IPS-11a (cell line): ENCODE results near the gene UBE2E1.

Source experiments
- H3K4me3 ChIP-seq: one replicate; pipeline ENCODE4 v1.5.1; 2013; ENCODE audit warnings: low read depth, low read length, control low read depth

Gene UBE2E1

DNA sequence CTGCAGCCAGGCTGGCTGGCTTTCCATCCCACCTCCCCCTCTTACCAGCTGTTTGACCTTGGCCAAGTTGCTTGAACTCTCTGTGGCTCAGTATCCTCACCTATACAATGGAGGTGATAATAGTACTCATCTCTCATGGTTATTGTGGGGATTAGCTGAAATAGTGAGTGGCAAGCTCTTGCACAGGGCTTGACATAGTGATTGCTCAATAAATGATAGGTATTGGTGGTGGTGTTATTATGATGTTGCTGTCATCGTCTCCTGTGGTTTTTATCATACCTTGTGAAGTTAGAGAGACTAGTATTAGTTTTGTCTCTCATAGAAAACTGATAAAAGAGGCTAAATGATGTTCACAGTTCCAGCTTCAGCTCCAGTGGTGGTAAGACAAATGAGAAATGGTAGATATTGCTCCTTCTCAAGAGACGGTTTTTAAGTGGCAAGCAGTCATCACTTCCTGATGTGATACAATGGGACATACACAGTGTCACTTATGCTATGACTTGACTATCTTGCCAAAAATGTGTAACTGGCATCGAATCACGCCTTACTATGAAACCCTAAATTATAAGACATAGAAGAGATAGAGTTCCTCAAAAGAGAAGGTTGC is 12.1 kb upstream of the UBE2E1 start:
- H3K4me3 ChIP-seq, result no peak overlapping the region

DNA sequence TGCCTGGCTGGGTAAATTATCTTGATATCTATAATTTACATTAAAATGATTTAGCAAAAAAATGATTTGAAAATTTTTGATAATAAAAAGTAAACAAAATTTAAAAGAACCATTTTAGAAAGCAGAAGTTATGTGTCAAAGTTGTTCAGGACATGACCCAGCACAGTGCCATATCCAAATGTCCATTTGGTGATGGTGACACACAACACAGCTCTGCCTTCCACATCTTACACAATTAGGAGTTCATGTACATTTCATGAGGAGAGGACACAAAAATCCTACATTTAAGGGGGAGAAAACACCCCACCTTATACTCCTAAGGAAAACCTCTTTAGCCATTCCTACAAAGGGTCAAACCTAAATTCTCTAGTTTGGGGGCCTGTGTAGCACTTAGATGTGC is 10.7 kb upstream of the UBE2E1 start:
- no peak overlapping the region for H3K4me3 ChIP-seq

DNA sequence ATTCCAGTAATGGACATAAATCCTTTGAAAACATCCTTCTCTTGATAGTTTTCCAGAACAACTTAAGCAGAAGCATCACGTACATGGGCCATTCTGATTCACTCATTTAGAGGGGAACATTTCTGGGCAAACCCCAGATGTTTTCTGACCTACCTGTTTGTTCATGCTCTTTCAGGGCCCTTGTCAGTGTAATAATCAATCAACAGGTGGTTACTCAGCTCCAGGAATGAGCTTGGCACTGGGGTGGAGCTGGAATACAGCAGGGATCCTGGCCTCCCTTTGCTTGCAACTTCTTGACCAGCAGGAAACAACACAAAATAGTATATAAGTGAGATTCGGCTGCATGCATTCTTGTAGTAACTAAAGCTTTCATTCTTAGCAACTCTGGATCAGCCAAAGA is 9.2 kb upstream of the UBE2E1 start:
- H3K4me3 ChIP-seq, result no peak overlapping the region

GRCh38 chr3:23797491-23797890 is 8.3 kb upstream of the UBE2E1 start:
- H3K4me3 ChIP-seq, result no peak overlapping the region

GRCh38 chr3:23798456-23798855 is 7.3 kb upstream of the UBE2E1 start:
- no peak overlapping the region for H3K4me3 ChIP-seq

GRCh38 chr3:23798876-23799275 is 6.9 kb upstream of the UBE2E1 start:
- no peak overlapping the region for H3K4me3 ChIP-seq

DNA sequence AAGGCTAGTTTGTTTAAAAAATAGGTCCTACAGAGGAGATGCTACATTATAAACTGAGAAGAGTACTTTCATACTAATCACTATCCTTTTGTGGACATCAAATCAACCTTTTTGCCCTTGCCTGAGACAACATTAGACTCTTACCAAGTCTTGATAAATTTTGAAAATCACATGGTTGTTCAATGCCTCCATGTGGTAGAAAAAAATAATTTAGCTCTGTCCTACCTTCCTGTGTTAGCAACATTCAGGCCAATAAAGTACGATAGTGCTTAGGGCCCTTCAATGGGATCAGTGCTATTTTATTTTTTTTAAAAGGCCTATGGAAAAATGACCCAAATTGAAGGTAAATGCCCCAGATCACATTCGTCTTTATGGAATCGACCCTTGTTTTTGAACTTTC is 5.0 kb upstream of the UBE2E1 start:
- H3K4me3 ChIP-seq, result no peak overlapping the region

GRCh38 chr3:23804441-23805209 is 1.1 kb upstream of the UBE2E1 start:
- H3K4me3 ChIP-seq, result no peak overlapping the region

DNA sequence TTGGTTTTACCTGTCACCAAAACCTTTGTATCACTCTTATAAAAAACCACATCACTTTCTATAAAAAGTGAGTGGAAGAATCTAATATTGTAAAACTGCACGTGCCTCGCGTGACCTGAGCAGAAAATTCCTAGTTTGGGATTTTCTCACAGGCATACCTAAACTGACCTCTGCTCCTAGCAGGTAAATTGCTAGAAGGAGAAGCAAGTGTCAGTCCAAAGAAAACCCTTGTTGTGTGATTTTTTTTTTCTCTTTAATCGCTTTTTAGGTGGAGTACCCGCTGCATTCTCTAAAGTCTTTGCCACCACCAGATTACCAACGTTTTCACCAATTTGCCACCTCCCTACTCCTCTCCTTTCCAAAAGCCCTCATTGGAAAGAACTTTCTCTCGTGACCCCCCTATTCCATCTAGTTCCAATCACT is 534 bp upstream of the UBE2E1 start:
- H3K4me3 ChIP-seq, result peak overlapping the region; percentile 46

DNA sequence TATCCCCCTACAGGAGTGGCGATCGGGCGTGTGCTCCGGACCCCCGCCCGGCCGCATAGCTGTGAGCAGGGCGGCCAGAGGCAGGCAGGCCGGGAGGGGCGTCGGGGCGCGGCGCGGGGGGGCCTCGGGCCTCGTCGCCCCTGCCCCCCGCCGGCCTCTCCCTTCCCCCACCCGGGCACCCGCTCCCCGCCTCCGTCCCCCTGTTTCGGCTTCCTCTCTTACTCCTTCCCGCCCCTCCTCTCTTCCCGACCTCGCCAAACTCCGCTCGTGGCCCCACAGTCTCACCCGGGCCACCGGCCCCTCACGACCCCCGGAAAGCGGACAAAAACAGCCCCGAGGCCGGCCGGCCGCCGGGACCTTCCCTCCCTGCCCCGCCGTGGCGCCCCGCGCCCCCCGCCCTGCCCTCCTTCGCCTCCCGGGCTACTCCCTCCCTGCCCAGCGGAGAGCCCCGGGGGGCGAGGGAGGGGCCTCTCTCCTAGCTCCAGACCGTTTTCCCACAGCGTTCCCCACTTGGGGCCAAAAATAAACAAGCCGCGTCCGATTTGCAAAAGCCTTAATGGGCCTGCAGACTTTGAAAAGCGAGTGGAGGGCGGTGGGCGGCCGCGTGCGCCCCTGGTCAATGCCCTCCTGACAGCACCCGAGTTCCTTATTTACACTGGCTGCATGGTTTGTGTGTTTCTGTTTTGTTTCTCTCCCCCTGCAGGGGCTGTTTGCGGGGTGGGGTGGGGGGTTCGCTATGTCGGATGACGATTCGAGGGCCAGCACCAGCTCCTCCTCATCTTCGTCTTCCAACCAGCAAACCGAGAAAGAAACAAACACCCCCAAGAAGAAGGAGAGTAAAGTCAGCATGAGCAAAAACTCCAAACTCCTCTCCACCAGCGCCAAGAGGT is 1.0 kb downstream of the UBE2E1 start:
- H3K4me3 ChIP-seq, result peak overlapping the region; percentile 47

DNA sequence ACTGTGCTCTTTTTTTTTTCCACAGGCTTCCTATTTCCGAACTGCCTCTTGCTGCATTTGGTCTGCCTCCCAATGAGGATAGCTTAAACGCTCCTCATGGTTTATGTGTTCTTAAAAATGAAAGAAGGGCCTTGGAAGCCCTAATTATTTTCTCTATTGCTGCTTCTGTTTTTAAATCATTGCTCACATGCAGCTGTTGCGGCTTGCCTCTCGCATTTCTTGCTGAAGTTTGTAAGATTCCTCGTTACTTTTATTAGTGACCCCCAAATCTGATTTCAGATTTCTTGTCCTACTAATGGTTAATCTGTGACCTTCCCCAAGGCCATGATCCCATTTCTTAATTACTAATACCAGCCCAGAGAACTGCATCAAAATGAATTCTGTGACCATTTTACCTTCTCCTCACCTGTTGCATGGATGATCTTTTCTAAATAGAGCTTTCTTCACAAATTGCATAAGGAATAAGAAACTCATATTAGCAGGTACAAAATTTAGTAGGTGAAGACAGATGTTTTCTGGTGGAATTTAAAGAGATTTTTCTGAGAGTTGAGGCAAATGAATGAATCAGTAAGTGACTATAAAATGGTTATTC is 1.8 kb downstream of the UBE2E1 start:
- peak overlapping the region; percentile 47 for H3K4me3 ChIP-seq

GRCh38 chr3:23808525-23808924 is 2.8 kb downstream of the UBE2E1 start:
- no peak overlapping the region for H3K4me3 ChIP-seq

- H3K4me3 ChIP-seq, result no peak overlapping the region
Observed at GRCh38 chr3:23809294-23809693, 3.5 kb downstream of the UBE2E1 start.

DNA sequence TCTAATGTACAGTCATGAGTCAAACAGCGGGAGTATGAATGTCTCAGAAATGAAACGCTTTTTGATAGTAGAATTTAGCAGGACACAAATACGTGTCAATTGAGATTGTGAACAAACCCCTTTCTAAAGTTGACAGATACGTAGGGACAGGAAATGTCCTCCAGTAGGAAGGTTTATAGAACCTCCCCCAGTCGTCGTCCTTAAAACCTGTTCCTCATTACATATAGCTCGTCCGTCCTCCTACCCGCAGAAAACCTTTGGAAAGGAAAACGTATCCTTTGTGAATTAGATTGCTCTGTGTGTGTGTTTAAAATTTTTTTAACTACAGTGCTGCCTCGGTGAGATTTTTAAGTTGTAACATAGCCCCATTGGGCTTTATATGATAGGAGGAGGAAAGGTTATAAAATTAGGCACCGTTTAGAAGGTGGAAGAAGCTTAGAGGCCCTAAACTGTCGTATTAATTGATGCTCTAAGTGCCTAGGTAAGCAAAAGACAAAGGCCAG is 4.1 kb downstream of the UBE2E1 start:
- H3K4me3 ChIP-seq, result peak overlapping the region; percentile 69

DNA sequence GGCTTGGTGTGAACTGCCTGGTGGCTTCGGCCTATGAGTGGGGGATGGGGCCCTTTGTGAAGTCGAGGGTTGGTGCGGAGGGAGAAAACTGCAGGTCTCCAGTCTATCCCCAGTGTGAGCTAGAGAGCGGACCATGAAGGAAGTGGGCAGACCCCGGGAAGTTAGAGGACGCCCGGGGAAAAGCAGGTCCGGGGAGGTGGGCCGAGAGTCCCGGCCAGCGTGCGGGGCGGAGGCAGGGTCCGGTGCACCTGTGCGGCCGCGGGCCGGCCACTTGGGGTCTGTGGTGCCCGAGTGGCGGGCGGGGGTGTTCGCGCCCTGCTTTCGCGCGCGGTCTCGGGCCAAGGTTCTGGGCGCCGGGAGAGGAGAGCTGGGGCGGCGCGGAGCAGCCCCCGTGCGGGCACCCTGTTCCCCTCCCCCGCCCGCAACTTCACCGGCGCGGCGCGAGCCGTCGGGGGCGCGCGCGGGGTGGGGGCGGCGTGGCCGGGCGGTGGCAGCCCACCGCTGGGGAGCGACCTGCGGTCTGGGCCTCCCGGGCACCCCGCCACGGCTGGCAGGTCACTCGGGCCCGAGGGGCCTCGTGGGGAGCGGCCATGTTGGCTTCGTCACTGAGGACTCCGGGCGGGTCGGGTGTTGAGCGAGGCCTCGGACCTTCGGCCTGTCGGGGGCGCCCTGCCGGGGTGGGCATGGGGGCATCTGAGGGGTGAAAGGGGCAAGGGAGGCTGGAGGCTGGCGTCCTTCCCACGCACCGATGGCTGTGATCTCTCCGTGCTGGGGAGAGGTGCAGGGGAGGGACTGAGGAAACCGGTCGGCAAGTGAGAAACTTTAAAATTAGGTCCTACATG is 4.8 kb downstream of the UBE2E1 start:
- H3K4me3 ChIP-seq, result peak overlapping the region; percentile 69

- H3K4me3 ChIP-seq, result peak overlapping the region; percentile 69
Observed at GRCh38 chr3:23811185-23811527, 5.4 kb downstream of the UBE2E1 start.

GRCh38 chr3:23811919-23812318 is 6.2 kb downstream of the UBE2E1 start:
- no peak overlapping the region for H3K4me3 ChIP-seq

GRCh38 chr3:23815879-23816278 is 10.1 kb downstream of the UBE2E1 start:
- no peak overlapping the region for H3K4me3 ChIP-seq

- no peak overlapping the region for H3K4me3 ChIP-seq
Observed at GRCh38 chr3:23816721-23817120, 11.0 kb downstream of the UBE2E1 start.

- no peak overlapping the region for H3K4me3 ChIP-seq
Observed at GRCh38 chr3:23817508-23818223, 11.9 kb downstream of the UBE2E1 start.
